SK-N-SH treated with all-trans-retinoic acid at 6 μM for 48 hours (cell line): ENCODE results near the gene ZNF660.

Experiments used
- BACH2 ChIP-seq: fragments of 250-450 bp; sonication (Bioruptor Pico); IDR thresholded peaks from 2 replicates; pipeline ENCODE4 v1.9.0; 2021; ENCODE audit warnings: mild to moderate bottlenecking, borderline replicate concordance
- CREB5 ChIP-seq: fragments of 250-450 bp; sonication (Bioruptor Pico); IDR thresholded peaks from 2 replicates; pipeline ENCODE4 v1.5.1; 2020; ENCODE audit warnings: low read depth, mild to moderate bottlenecking, moderate library complexity
- CSRNP3 ChIP-seq: fragments of 250-450 bp; sonication (Bioruptor Pico); IDR thresholded peaks from 2 replicates; pipeline ENCODE4 v1.5.1; 2021; ENCODE audit warnings: mild to moderate bottlenecking, moderate library complexity
- ESRRG ChIP-seq: fragments of 250-450 bp; sonication (Bioruptor Pico); IDR thresholded peaks from 2 replicates; pipeline ENCODE4 v1.6.1; 2021; ENCODE audit warnings: mild to moderate bottlenecking
- GLIS3 ChIP-seq: fragments of 250-450 bp; sonication (Bioruptor Pico); IDR thresholded peaks from 2 replicates; pipeline ENCODE4 v1.5.0; 2020; ENCODE audit warnings: mild to moderate bottlenecking, moderate library complexity
- ISL1 ChIP-seq: fragments of 250-450 bp; sonication (Bioruptor Pico); IDR thresholded peaks from 2 replicates; pipeline ENCODE4 v2.1.2; 2022; ENCODE audit warnings: mild to moderate bottlenecking, moderate library complexity
- OSR1 ChIP-seq: fragments of 250-450 bp; sonication (Bioruptor Pico); IDR thresholded peaks from 2 replicates; pipeline ENCODE4 v1.8.0; 2022; ENCODE audit warnings: moderate library complexity, mild to moderate bottlenecking, inconsistent platforms
- TOX ChIP-seq: fragments of 250-450 bp; sonication (Bioruptor Pico); IDR thresholded peaks from 2 replicates; pipeline ENCODE4 v1.8.0; 2021; ENCODE audit warnings: mild to moderate bottlenecking, moderate library complexity, borderline replicate concordance
- TSHZ2 ChIP-seq: fragments of 250-450 bp; sonication (Bioruptor Pico); IDR thresholded peaks from 2 replicates; pipeline ENCODE4 v1.5.0; 2020; ENCODE audit warnings: mild to moderate bottlenecking, moderate library complexity
- ZC3H10 ChIP-seq: fragments of 250-450 bp; sonication (Bioruptor Pico); IDR thresholded peaks from 2 replicates; pipeline ENCODE4 v1.5.1; 2021; ENCODE audit warnings: mild to moderate bottlenecking, moderate library complexity
- ZFP30 ChIP-seq: fragments of 450-650 bp; formaldehyde crosslinking; IDR thresholded peaks from 2 replicates; pipeline ENCODE4 v1.5.0; 2022; ENCODE audit warnings: mild to moderate bottlenecking, moderate library complexity
- ZNF8 ChIP-seq: fragments of 450-650 bp; formaldehyde crosslinking; IDR thresholded peaks from 2 replicates; pipeline ENCODE4 v1.5.0; 2020; ENCODE audit warnings: mild to moderate bottlenecking, moderate library complexity
- TF ChIP-seq, protein P1 (sequence below): fragments of 250-450 bp; sonication (Bioruptor Pico); IDR thresholded peaks from 2 replicates; pipeline ENCODE4 v1.8.0; 2020; ENCODE audit warnings: mild to moderate bottlenecking, moderate library complexity, borderline replicate concordance

DNA sequence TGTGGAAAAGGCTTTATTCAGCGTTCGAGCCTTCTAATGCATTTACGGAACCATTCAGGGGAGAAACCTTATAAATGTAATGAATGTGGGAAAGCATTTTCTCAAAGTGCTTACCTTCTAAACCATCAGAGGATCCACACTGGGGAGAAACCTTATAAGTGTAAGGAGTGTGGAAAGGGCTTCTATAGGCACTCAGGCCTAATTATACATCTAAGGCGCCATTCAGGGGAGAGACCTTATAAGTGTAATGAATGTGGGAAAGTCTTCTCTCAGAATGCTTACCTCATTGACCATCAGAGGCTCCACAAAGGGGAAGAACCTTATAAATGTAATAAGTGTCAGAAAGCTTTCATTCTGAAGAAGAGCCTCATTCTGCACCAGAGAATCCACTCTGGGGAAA lies 57.6 kb downstream of the ZNF660 start:
- no peak for TF ChIP-seq GLIS3 (CRISPR knock-in tag)
- TF ChIP-seq, protein P1, sequence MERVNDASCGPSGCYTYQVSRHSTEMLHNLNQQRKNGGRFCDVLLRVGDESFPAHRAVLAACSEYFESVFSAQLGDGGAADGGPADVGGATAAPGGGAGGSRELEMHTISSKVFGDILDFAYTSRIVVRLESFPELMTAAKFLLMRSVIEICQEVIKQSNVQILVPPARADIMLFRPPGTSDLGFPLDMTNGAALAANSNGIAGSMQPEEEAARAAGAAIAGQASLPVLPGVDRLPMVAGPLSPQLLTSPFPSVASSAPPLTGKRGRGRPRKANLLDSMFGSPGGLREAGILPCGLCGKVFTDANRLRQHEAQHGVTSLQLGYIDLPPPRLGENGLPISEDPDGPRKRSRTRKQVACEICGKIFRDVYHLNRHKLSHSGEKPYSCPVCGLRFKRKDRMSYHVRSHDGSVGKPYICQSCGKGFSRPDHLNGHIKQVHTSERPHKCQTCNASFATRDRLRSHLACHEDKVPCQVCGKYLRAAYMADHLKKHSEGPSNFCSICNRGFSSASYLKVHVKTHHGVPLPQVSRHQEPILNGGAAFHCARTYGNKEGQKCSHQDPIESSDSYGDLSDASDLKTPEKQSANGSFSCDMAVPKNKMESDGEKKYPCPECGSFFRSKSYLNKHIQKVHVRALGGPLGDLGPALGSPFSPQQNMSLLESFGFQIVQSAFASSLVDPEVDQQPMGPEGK (CRISPR knock-in tag), result no peak
- TF ChIP-seq TSHZ2, result no peak
- TF ChIP-seq OSR1, result no peak
- TF ChIP-seq ZFP30 (CRISPR knock-in tag), result no peak
- no peak for TF ChIP-seq ZNF8
- TF ChIP-seq ESRRG (CRISPR knock-in tag), result no peak
- TF ChIP-seq ISL1, result no peak
- no peak for TF ChIP-seq CREB5 (CRISPR knock-in tag)
- TF ChIP-seq BACH2 (CRISPR knock-in tag), result no peak
- TF ChIP-seq CSRNP3, result no peak
- no peak for TF ChIP-seq TOX (CRISPR knock-in tag)
- no peak for TF ChIP-seq ZC3H10 (CRISPR knock-in tag)
